NCI-H446 treated with DMSO at 0.1 percent for 48 hours (cell line): ENCODE data around the gene SCAANT1.

ENCODE experiments used
- DNase-seq: peaks from one replicate; lab custom pipeline; 2025; lab: John Stamatoyannopoulos, UW

Gene SCAANT1

GRCh38 chr3:63934041-63934866 lies 22.1 kb upstream of the SCAANT1 start:
- no peak for DNase-seq

- no peak for DNase-seq
Measured at GRCh38 chr3:63933459-63933858, 21.3 kb upstream of the SCAANT1 start.

GRCh38 chr3:63932509-63933212 lies 20.5 kb upstream of the SCAANT1 start:
- DNase-seq, result no peak

GRCh38 chr3:63931290-63931689 lies 19.1 kb upstream of the SCAANT1 start:
- no peak for DNase-seq

GRCh38 chr3:63927422-63928280 lies 15.5 kb upstream of the SCAANT1 start:
- no peak for DNase-seq

GRCh38 chr3:63926309-63926708 lies 14.1 kb upstream of the SCAANT1 start:
- DNase-seq, result no peak

- DNase-seq, result no peak
Measured at GRCh38 chr3:63922491-63923199, 10.5 kb upstream of the SCAANT1 start.

GRCh38 chr3:63921741-63922482 lies 9.7 kb upstream of the SCAANT1 start:
- no peak for DNase-seq

GRCh38 chr3:63920001-63920400 lies 7.8 kb upstream of the SCAANT1 start:
- DNase-seq, result no peak

GRCh38 chr3:63918321-63918720 lies 6.1 kb upstream of the SCAANT1 start:
- no peak for DNase-seq

GRCh38 chr3:63914312-63914711 lies 2.1 kb upstream of the SCAANT1 start:
- DNase-seq, result no peak

- no peak for DNase-seq
Measured at GRCh38 chr3:63912768-63913588, 795 bp upstream of the SCAANT1 start.

GRCh38 chr3:63911509-63911872 lies 692 bp downstream of the SCAANT1 start:
- DNase-seq, result no peak

GRCh38 chr3:63910891-63911290 lies 1.3 kb downstream of the SCAANT1 start:
- no peak for DNase-seq

- DNase-seq, result no peak
Measured at GRCh38 chr3:63910001-63910400, 2.2 kb downstream of the SCAANT1 start.

GRCh38 chr3:63909431-63909830 lies 2.8 kb downstream of the SCAANT1 start:
- no peak for DNase-seq

GRCh38 chr3:63908776-63909175 lies 3.4 kb downstream of the SCAANT1 start:
- DNase-seq, result no peak

- no peak for DNase-seq
Measured at GRCh38 chr3:63908081-63908736, 4.0 kb downstream of the SCAANT1 start.

- no peak for DNase-seq
Measured at GRCh38 chr3:63905731-63906620, 6.2 kb downstream of the SCAANT1 start.
